ENCODE data around the gene CAD. TPM values are rescaled to one million over a fixed set of nuclear protein-coding genes. Genes with fewer than 3 reads are reported as not detected.
A peak's percentile ranks its signal among the peaks of the same experiment; 100 is the strongest.

Gene CAD
- total and polyA plus RNA-seq, 4 donors = 6.9 to 29.7 (median 18.2) TPM

DNA sequence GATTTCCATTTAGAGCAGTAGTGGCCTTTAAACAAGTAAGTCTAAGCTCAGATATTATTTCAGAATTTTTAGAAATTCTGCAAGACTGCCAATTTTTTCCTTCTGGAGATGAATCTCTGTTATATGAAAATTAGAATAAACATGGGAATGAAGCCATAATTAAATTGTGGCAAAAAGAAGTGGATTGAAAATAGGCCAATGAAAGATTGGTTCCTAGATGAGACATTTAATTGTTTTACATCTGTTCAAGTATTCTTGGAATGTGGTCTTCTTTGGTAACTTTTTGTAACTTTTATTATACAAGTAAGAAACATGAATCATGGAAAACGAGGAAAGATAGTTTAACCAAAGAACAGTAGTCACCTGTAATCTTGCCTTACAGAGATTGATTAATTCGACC, 10.3 kb downstream of the CAD start:
- Histone ChIP-seq H3K9me3 (ENCODE audit: control insufficient read depth, low read length) (no peaks in the 10 kb centered on the region), H3K27me3 (ENCODE audit: control insufficient read depth in 1 of 2, insufficient read depth in 2 of 2, low read length in 1 of 2) (no peaks in the 10 kb centered on the region), H3K27ac (ENCODE audit: low read depth in 1 of 2, low read length in 2 of 2) (no peak overlapping the region), H3K36me3 (ENCODE audit: control insufficient read depth in 1 of 2, insufficient read depth in 2 of 2, low read length in 1 of 2) (peaks cover 3 to 15% of the 10 kb centered on the region in 2 donors), H3K4me3 (ENCODE audit: low read length in 2 of 2) (no peak overlapping the region), H3K4me1 (ENCODE audit: control insufficient read depth in 1 of 2, insufficient read depth in 2 of 2, low read length in 2 of 2) (no peaks in the 10 kb centered on the region)
- DNase-seq (no peak), ATAC-seq (ENCODE audit: low FRiP score) (no peak)
- WGBS, 2 donors = 81 to 83% methylated on average over 2 of the region's 2 CpGs
- intact Hi-C loops (cut with DNase I) = no loop called here

DNA sequence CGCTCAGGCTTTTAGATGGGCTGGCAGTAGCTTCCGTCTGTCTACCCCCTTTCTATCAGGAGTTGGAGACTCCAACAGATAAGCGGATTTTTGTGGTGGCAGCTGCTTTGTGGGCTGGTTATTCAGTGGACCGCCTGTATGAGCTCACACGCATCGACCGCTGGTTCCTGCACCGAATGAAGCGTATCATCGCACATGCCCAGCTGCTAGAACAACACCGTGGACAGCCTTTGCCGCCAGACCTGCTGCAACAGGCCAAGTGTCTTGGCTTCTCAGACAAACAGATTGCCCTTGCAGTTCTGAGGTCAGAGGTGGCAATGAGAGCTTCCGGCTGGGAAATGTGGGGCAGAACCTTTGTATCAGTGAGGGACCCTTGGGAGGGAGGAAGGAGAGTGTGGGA, 14.8 kb downstream of the CAD start:
- ATAC-seq (ENCODE audit: low FRiP score) (no peak), DNase-seq (peak in 1 of 2 donors; percentile 44)
- H3K27me3 ChIP-seq (ENCODE audit: control insufficient read depth in 1 of 2, insufficient read depth in 2 of 2, low read length in 1 of 2) = no peaks in the 10 kb centered on the region
- H3K9me3 ChIP-seq (ENCODE audit: control insufficient read depth, low read length) = no peaks in the 10 kb centered on the region
- H3K36me3 ChIP-seq (ENCODE audit: control insufficient read depth in 1 of 2, insufficient read depth in 2 of 2, low read length in 1 of 2) = peaks cover 3 to 19% of the 10 kb centered on the region in 2 donors
- intact Hi-C loops (cut with DNase I) = no loop called here
- WGBS, 2 donors = 93 to 95% methylated on average over 13 of the region's 13 CpGs
- H3K4me1 ChIP-seq (ENCODE audit: control insufficient read depth in 1 of 2, insufficient read depth in 2 of 2, low read length in 2 of 2) = no peaks in the 10 kb centered on the region
- H3K27ac ChIP-seq (ENCODE audit: low read depth in 1 of 2, low read length in 2 of 2) = no peak overlapping the region
- no peak overlapping the region for H3K4me3 ChIP-seq (ENCODE audit: low read length in 2 of 2)

DNA sequence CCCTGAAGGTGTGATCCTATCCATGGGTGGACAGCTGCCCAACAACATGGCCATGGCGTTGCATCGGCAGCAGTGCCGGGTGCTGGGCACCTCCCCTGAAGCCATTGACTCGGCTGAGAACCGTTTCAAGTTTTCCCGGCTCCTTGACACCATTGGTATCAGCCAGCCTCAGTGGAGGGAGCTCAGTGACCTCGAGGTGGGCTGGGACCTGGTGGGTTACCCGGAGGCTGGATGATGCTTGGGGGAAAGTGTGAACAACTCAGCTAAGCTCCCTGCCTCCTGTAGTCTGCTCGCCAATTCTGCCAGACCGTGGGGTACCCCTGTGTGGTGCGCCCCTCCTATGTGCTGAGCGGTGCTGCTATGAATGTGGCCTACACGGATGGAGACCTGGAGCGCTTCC, 16.2 kb downstream of the CAD start:
- DNase-seq = peak in 1 of 2 donors; percentile 65
- H3K4me1 ChIP-seq (ENCODE audit: control insufficient read depth in 1 of 2, insufficient read depth in 2 of 2, low read length in 2 of 2) = no peaks in the 10 kb centered on the region
- H3K36me3 ChIP-seq (ENCODE audit: control insufficient read depth in 1 of 2, insufficient read depth in 2 of 2, low read length in 1 of 2) = peaks cover 3 to 22% of the 10 kb centered on the region in 2 donors
- no peaks in the 10 kb centered on the region for H3K9me3 ChIP-seq (ENCODE audit: control insufficient read depth, low read length)
- intact Hi-C loops (cut with DNase I) = no loop called here
- 93 to 95% methylated on average over 14 of the region's 14 CpGs for WGBS, 2 donors
- no peaks in the 10 kb centered on the region for H3K27me3 ChIP-seq (ENCODE audit: control insufficient read depth in 1 of 2, insufficient read depth in 2 of 2, low read length in 1 of 2)
- ATAC-seq (ENCODE audit: low FRiP score) = no peak
- H3K27ac ChIP-seq (ENCODE audit: low read depth in 1 of 2, low read length in 2 of 2) = no peak overlapping the region
- H3K4me3 ChIP-seq (ENCODE audit: low read length in 2 of 2) = no peak overlapping the region

DNA sequence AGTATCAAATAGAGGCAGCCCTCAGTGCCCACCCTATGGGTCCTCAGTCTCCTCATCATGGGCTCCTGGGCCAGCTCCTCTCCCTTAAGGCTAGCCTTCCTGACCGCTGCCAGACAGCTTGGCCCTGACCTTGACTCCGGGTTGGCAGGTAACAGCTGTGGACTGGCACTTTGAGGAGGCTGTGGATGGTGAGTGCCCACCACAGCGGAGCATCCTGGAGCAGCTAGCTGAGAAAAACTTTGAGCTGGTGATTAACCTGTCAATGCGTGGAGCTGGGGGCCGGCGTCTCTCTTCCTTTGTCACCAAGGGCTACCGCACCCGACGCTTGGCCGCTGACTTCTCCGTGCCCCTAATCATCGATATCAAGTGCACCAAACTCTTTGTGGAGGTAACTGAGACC, 19.0 kb downstream of the CAD start:
- ATAC-seq (ENCODE audit: low FRiP score) = no peak

DNA sequence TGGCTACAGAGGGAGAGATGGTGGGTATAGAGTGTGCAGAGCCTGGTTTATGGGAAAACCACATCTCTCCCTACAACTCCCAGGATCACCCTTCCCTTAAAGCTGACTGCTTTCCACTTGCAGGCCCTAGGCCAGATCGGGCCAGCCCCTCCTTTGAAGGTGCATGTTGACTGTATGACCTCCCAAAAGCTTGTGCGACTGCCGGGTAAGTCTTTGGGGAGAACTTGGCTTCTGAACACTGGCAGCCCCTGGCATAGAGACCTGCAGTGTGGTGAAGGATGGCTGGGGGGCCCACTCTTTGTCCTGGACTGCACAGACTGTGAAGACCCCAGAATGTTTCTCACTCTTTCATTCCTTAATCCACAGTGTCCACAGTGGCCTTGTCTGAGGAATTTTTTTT, 19.5 kb downstream of the CAD start:
- no peak overlapping the region for H3K27ac ChIP-seq (ENCODE audit: low read depth in 1 of 2, low read length in 2 of 2)
- no peak overlapping the region for H3K4me3 ChIP-seq (ENCODE audit: low read length in 2 of 2)
- H3K27me3 ChIP-seq (ENCODE audit: control insufficient read depth in 1 of 2, insufficient read depth in 2 of 2, low read length in 1 of 2) = no peaks in the 10 kb centered on the region
- no peaks in the 10 kb centered on the region for H3K4me1 ChIP-seq (ENCODE audit: control insufficient read depth in 1 of 2, insufficient read depth in 2 of 2, low read length in 2 of 2)
- ATAC-seq (ENCODE audit: low FRiP score) (no peak), DNase-seq (peak in 1 of 2 donors; percentile 21)
- peaks cover 3 to 24% of the 10 kb centered on the region in 2 donors for H3K36me3 ChIP-seq (ENCODE audit: control insufficient read depth in 1 of 2, insufficient read depth in 2 of 2, low read length in 1 of 2)
- no peaks in the 10 kb centered on the region for H3K9me3 ChIP-seq (ENCODE audit: control insufficient read depth, low read length)
- intact Hi-C loops (cut with DNase I) = no loop called here
- WGBS, 2 donors = 81 to 88% methylated on average over 3 of the region's 3 CpGs

More for the DNA sequence above, 19.0 kb downstream of the CAD start:
- Histone ChIP-seq H3K27me3 (ENCODE audit: control insufficient read depth in 1 of 2, insufficient read depth in 2 of 2, low read length in 1 of 2) (no peaks in the 10 kb centered on the region), H3K4me1 (ENCODE audit: control insufficient read depth in 1 of 2, insufficient read depth in 2 of 2, low read length in 2 of 2) (no peaks in the 10 kb centered on the region), H3K27ac (ENCODE audit: low read depth in 1 of 2, low read length in 2 of 2) (no peak overlapping the region), H3K4me3 (ENCODE audit: low read length in 2 of 2) (no peak overlapping the region), H3K36me3 (ENCODE audit: control insufficient read depth in 1 of 2, insufficient read depth in 2 of 2, low read length in 1 of 2) (peaks cover 3 to 26% of the 10 kb centered on the region in 2 donors), H3K9me3 (ENCODE audit: control insufficient read depth, low read length) (no peaks in the 10 kb centered on the region)
- intact Hi-C loops (cut with DNase I) = no loop called here
- DNase-seq = peak in 1 of 2 donors; percentile 17
- 94 to 96% methylated on average over 12 of the region's 12 CpGs for WGBS, 2 donors

DNA sequence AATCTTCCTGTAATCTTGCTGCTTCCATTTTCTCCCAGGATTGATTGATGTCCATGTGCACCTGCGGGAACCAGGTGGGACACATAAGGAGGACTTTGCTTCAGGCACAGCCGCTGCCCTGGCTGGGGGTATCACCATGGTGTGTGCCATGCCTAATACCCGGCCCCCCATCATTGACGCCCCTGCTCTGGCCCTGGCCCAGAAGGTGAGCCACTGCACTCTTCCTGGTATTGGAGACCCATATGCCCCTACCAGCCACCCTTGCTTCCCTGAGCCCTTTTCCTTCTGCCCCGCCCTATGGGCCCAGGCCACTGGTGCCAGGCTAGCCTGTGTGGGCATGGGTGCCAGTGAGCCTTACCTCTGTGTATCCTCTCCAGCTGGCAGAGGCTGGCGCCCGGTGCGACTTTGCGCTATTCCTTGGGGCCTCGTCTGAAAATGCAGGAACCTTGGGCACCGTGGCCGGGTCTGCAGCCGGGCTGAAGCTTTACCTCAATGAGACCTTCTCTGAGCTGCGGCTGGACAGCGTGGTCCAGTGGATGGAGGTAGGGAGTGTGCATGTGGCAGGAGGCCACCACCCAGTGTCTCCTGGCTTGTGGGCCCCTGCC, 20.3 kb downstream of the CAD start:
- H3K27me3 ChIP-seq (ENCODE audit: control insufficient read depth in 1 of 2, insufficient read depth in 2 of 2, low read length in 1 of 2) = no peaks in the 10 kb centered on the region
- DNase-seq (peak in 1 of 2 donors; percentile 25), ATAC-seq (ENCODE audit: low FRiP score) (no peak)
- no peak overlapping the region for H3K27ac ChIP-seq (ENCODE audit: low read depth in 1 of 2, low read length in 2 of 2)
- H3K9me3 ChIP-seq (ENCODE audit: control insufficient read depth, low read length) = no peaks in the 10 kb centered on the region
- H3K36me3 ChIP-seq (ENCODE audit: control insufficient read depth in 1 of 2, insufficient read depth in 2 of 2, low read length in 1 of 2) = peaks cover 3 to 17% of the 10 kb centered on the region in 2 donors
- no peak overlapping the region for H3K4me3 ChIP-seq (ENCODE audit: low read length in 2 of 2)
- H3K4me1 ChIP-seq (ENCODE audit: control insufficient read depth in 1 of 2, insufficient read depth in 2 of 2, low read length in 2 of 2) = no peaks in the 10 kb centered on the region
- 94 to 95% methylated on average over 15 of the region's 15 CpGs for WGBS, 2 donors
- intact Hi-C loops (cut with DNase I) = no loop called here

DNA sequence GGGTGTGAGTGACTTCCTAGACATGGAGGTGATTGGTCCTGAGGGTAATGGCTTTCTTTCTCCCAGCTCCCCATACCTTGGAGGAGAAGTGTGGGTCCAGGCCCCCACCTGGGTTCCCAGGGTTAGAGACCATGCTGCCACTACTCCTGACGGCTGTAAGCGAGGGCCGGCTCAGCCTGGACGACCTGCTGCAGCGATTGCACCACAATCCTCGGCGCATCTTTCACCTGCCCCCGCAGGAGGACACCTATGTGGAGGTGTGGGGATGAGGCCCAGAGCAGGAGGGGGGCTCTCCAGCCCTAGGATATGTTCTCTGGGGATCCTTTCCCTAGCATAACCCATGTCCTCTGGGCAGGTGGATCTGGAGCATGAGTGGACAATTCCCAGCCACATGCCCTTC, 21.8 kb downstream of the CAD start:
- Histone ChIP-seq H3K36me3 (ENCODE audit: control insufficient read depth in 1 of 2, insufficient read depth in 2 of 2, low read length in 1 of 2) (peaks cover 3 to 20% of the 10 kb centered on the region in 2 donors), H3K9me3 (ENCODE audit: control insufficient read depth, low read length) (no peaks in the 10 kb centered on the region), H3K4me1 (ENCODE audit: control insufficient read depth in 1 of 2, insufficient read depth in 2 of 2, low read length in 2 of 2) (no peaks in the 10 kb centered on the region), H3K4me3 (ENCODE audit: low read length in 2 of 2) (no peak overlapping the region), H3K27ac (ENCODE audit: low read depth in 1 of 2, low read length in 2 of 2) (no peak overlapping the region), H3K27me3 (ENCODE audit: control insufficient read depth in 1 of 2, insufficient read depth in 2 of 2, low read length in 1 of 2) (no peaks in the 10 kb centered on the region)
- intact Hi-C loops (cut with DNase I) = no loop called here
- 96 to 97% methylated on average over 8 of the region's 8 CpGs for WGBS, 2 donors
- DNase-seq (peak in 1 of 2 donors; percentile 29), ATAC-seq (ENCODE audit: low FRiP score) (no peak)

DNA sequence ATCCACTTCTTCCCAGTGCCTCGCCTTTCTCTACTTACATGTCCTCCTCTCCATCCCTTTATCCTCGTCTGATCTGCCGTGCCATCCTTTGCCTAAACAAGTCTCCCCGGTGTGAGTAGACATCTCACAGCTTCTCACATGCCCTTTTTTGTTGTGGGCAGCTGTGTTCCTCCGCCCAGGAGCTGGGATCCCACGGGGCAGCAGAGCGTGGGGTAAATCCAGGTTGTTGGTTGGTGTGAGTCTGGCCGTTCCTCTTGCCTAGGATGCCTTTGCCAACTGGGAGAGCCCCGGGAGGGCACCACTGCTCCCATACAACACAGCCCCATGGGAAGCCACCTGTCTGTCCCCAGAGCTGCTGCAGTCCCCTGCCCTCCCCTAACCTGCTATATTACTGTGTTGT, 23.2 kb downstream of the CAD start:
- no peak overlapping the region for H3K27ac ChIP-seq (ENCODE audit: low read depth in 1 of 2, low read length in 2 of 2)
- no peak for ATAC-seq (ENCODE audit: low FRiP score)
- 87 to 91% methylated on average over 9 of the region's 9 CpGs for WGBS, 2 donors
- intact Hi-C loops (cut with DNase I) = no loop called here
- no peaks in the 10 kb centered on the region for H3K27me3 ChIP-seq (ENCODE audit: control insufficient read depth in 1 of 2, insufficient read depth in 2 of 2, low read length in 1 of 2)
- peaks cover 0 to 13% of the 10 kb centered on the region in 2 donors for H3K36me3 ChIP-seq (ENCODE audit: control insufficient read depth in 1 of 2, insufficient read depth in 2 of 2, low read length in 1 of 2)
- peak in 1 of 2 donors; percentile 16 for DNase-seq
- no peak overlapping the region for H3K4me3 ChIP-seq (ENCODE audit: low read length in 2 of 2)
- no peaks in the 10 kb centered on the region for H3K9me3 ChIP-seq (ENCODE audit: control insufficient read depth, low read length)
- no peaks in the 10 kb centered on the region for H3K4me1 ChIP-seq (ENCODE audit: control insufficient read depth in 1 of 2, insufficient read depth in 2 of 2, low read length in 2 of 2)

DNA sequence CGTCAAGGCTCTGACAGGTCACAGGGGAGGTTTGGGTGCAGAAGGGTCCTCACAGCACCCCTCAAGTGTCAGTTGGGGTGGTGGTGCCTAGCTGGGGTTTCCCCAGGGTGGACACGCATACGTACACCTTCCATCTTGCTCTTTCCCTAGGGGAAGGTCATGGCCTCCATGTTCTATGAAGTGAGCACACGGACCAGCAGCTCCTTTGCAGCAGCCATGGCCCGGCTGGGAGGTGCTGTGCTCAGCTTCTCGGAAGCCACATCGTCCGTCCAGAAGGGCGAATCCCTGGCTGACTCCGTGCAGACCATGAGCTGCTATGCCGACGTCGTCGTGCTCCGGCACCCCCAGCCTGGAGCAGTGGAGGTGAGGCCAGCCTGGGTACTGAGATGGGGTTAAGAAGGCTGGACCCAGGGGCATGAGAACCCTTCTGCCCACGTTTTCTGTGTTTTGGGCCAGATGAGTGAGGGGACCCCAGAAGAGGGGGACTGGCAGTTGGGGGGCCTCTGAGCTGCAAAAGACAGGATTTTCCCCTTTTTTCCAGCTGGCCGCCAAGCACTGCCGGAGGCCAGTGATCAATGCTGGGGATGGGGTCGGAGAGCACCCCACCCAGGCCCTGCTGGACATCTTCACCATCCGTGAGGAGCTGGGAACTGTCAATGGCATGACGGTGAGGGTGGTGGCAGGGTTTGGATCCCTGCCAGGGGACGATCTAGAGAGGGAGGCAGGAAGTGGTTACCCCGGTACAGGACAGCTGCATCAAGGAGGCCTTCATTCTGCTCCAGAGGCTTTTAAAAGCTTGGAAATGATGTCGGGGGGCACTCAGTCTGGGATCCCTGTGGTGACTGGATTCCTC, 24.8 kb downstream of the CAD start:
- ATAC-seq (ENCODE audit: low FRiP score) (no peak), DNase-seq (no peak)
- Histone ChIP-seq H3K9me3 (ENCODE audit: control insufficient read depth, low read length) (no peaks in the 10 kb centered on the region), H3K4me1 (ENCODE audit: control insufficient read depth in 1 of 2, insufficient read depth in 2 of 2, low read length in 2 of 2) (no peaks in the 10 kb centered on the region), H3K27ac (ENCODE audit: low read depth in 1 of 2, low read length in 2 of 2) (no peak overlapping the region), H3K36me3 (ENCODE audit: control insufficient read depth in 1 of 2, insufficient read depth in 2 of 2, low read length in 1 of 2) (peaks cover 0 to 13% of the 10 kb centered on the region in 2 donors), H3K27me3 (ENCODE audit: control insufficient read depth in 1 of 2, insufficient read depth in 2 of 2, low read length in 1 of 2) (no peaks in the 10 kb centered on the region), H3K4me3 (ENCODE audit: low read length in 2 of 2) (no peak overlapping the region)
- WGBS, 2 donors = 86 to 87% methylated on average over 24 of the region's 24 CpGs
- intact Hi-C loops (cut with DNase I) = no loop called here
